WERI-Rb-1 (cell line): ENCODE results near the gene ZBTB20.

Source experiments
- DNase-seq: peaks from one replicate; pipeline ENCODE4 v3.0.0-alpha.2; 2020
- H3K27ac ChIP-seq: fragments of 250-450 bp; sonication (Bioruptor Pico); 2 replicates; pipeline ENCODE4 v1.5.1; 2020; ENCODE audit warnings: mild to moderate bottlenecking, moderate library complexity
- H3K27me3 ChIP-seq: fragments of 250-450 bp; sonication (Bioruptor Pico); 2 replicates; pipeline ENCODE4 v1.5.1; 2021; ENCODE audit warnings: mild to moderate bottlenecking, low read depth, moderate library complexity; ENCODE audit not compliant: insufficient read depth, severe bottlenecking
- H3K36me3 ChIP-seq: fragments of 250-450 bp; sonication (Bioruptor Pico); 2 replicates; pipeline ENCODE4 v1.5.1; 2020; ENCODE audit warnings: mild to moderate bottlenecking, moderate library complexity
- H3K4me3 ChIP-seq: 2 replicates; pipeline ENCODE4 v1.5.1; 2011; ENCODE audit warnings: low read depth, mild to moderate bottlenecking, control low read depth, low read length
- H3K9me3 ChIP-seq: fragments of 250-450 bp; sonication (Bioruptor Pico); 2 replicates; pipeline ENCODE4 v1.5.1; 2021; ENCODE audit warnings: mild to moderate bottlenecking, moderate library complexity; ENCODE audit not compliant: severe bottlenecking
- TF ChIP-seq, protein P1 (sequence below): IDR thresholded peaks from 2 replicates; pipeline ENCODE4 v1.5.1; 2011; ENCODE audit warnings: low read depth, mild to moderate bottlenecking, control low read depth, inconsistent platforms, low read length

Gene ZBTB20

DNA sequence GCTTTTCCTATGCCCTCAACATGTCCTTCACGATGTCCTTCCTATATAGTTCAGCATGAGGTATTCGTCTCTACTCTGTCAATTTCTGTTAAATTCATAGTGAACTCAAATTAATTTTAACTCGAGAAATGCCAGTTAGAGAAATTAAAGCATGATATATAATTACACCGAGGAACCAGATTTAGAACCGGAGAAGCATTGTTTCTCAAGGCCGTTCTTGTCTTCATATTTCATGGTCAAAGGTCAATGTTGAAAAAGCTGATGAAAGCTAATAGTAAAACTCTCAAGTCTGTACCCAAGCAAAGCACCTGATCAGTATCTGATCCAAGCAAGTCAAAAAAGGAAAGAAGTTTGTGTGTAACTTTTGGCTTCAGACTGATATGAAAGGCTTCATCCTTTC, 163.8 kb downstream of the ZBTB20 start:
- no peak for DNase-seq
- TF ChIP-seq, protein P1, sequence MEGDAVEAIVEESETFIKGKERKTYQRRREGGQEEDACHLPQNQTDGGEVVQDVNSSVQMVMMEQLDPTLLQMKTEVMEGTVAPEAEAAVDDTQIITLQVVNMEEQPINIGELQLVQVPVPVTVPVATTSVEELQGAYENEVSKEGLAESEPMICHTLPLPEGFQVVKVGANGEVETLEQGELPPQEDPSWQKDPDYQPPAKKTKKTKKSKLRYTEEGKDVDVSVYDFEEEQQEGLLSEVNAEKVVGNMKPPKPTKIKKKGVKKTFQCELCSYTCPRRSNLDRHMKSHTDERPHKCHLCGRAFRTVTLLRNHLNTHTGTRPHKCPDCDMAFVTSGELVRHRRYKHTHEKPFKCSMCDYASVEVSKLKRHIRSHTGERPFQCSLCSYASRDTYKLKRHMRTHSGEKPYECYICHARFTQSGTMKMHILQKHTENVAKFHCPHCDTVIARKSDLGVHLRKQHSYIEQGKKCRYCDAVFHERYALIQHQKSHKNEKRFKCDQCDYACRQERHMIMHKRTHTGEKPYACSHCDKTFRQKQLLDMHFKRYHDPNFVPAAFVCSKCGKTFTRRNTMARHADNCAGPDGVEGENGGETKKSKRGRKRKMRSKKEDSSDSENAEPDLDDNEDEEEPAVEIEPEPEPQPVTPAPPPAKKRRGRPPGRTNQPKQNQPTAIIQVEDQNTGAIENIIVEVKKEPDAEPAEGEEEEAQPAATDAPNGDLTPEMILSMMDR = no peak
- Histone ChIP-seq H3K4me3 (no peak overlapping the region), H3K27ac (no peak overlapping the region), H3K27me3 (no peaks in the 10 kb centered on the region), H3K9me3 (no peaks in the 10 kb centered on the region), H3K36me3 (no peaks in the 10 kb centered on the region)

DNA sequence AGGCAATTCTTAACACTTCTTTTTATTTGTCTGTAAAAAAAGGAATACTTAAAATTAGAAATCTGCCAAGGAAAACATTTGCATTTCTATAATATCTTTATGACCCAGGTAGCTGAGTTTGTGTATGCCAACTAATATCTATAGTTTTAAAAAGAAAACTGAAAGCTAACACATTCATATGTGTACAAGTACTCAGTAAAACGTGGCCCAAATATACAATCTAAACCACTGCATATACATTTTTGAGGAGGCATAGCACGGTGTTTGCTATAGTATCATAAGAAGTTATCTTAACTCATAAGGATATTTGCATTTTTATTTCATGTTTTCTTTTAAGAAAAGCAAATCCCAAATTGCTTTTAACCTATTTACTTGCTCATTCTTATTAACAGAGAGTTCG, 172.7 kb downstream of the ZBTB20 start:
- DNase-seq = no peak
- H3K27me3 ChIP-seq = peaks cover 2% of the 10 kb centered on the region
- no peak overlapping the region for H3K4me3 ChIP-seq
- H3K36me3 ChIP-seq = no peaks in the 10 kb centered on the region
- no peak overlapping the region for H3K27ac ChIP-seq
- no peaks in the 10 kb centered on the region for H3K9me3 ChIP-seq
- TF ChIP-seq, protein P1 = no peak

DNA sequence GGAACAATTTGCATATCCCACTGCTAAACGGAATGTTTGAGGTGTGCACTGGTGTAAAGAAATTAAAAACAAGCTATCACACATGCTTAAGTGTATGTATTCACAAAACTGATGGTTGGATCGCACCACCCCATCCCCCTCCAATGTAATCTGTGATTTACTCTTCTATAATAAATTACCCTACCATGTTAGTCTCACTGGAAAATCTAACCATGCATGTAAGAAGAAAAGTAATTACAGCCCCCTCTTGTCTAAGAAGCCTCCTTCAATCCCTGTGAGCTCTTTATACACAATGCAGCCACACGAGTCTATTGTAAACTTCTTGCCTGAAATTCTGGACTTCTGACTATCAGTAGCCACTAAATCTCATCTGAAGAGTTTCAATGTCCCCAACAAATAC, 173.6 kb downstream of the ZBTB20 start:
- H3K27ac ChIP-seq = no peak overlapping the region
- no peak overlapping the region for H3K4me3 ChIP-seq
- TF ChIP-seq, protein P1 = no peak
- no peaks in the 10 kb centered on the region for H3K36me3 ChIP-seq
- DNase-seq = no peak
- H3K9me3 ChIP-seq = no peaks in the 10 kb centered on the region
- H3K27me3 ChIP-seq = peaks cover 2% of the 10 kb centered on the region

DNA sequence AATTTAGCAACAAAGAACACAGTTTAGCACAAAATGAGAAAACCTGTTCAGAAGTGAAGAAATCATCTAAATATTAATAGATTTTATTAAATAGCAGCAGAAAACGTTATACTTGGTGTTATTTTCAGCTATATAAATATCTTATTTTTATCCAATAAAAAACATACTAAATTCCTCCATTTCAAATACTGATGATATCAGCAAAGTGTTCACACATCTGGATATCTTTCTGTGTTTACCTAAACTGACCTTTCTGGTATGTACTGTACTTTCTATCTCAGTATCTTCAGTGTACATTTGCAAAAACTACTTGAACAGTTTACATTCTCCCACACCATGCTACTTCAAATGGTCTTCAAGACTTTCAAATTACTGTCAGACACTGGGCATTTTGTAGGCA, 179.9 kb downstream of the ZBTB20 start:
- Histone ChIP-seq H3K36me3 (no peaks in the 10 kb centered on the region), H3K9me3 (no peaks in the 10 kb centered on the region), H3K27ac (no peak overlapping the region), H3K4me3 (no peak overlapping the region), H3K27me3 (peaks cover 4% of the 10 kb centered on the region)
- TF ChIP-seq, protein P1 = no peak
- no peak for DNase-seq

DNA sequence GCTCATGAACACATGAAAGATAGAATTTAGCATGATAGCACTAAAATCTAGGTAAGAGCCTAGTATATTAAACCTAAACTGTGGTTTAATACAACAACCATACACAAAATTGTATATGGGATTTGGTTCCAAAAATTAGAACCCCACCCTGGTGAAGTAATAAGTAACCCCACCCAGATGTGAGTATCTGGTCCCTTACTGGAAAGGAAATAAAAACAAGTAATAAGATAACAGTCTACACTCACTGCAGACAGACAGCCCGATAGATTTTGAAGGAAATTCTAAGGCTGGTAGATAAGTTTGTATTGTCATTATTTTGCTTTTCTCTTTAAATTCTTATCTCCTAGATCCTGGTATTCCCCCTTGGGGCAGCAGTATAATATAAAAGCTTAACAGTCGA, 184.9 kb downstream of the ZBTB20 start:
- Histone ChIP-seq H3K36me3 (no peaks in the 10 kb centered on the region), H3K27me3 (peaks cover 3% of the 10 kb centered on the region), H3K4me3 (no peak overlapping the region), H3K27ac (no peak overlapping the region), H3K9me3 (no peaks in the 10 kb centered on the region)
- no peak for DNase-seq
- TF ChIP-seq, protein P1 = no peak

DNA sequence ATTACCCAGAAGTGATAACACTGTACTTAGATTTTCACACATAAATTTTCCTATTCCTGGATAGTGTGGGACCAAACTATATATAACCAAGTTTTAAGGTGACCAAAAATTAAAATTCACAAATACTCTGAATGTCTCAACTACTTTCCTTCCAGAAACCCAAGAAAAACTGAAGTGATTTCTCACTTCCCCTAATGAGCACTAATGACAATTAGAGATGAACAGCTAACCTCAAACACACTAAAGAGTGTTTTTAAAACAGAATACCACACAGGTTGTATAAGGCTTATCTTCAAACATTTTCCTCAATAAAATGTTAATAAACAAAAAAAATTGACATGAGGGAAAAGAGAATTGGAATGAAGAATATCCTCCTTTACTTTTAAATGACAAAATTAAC, 188.2 kb downstream of the ZBTB20 start:
- no peaks in the 10 kb centered on the region for H3K9me3 ChIP-seq
- TF ChIP-seq, protein P1 = no peak
- no peaks in the 10 kb centered on the region for H3K36me3 ChIP-seq
- H3K4me3 ChIP-seq = no peak overlapping the region
- DNase-seq = no peak
- no peak overlapping the region for H3K27ac ChIP-seq
- H3K27me3 ChIP-seq = no peaks in the 10 kb centered on the region
